Renal cortex interstitium (tissue), 15 donors: ENCODE results near the gene PHACTR1. TPM values are rescaled to one million over a fixed set of nuclear protein-coding genes. Genes with fewer than 3 reads are reported as not detected.
"Not testable (repeated sequence)": the region's sequence is repeated elsewhere in the genome, so short reads cannot be mapped to it uniquely, and the experiment has no call there.

Source experiments
- DNase-seq, 11 donors: peaks; one replicate each; pipeline ENCODE4 v3.0.0-alpha.2; 2013; ENCODE audit warnings: low read depth in 9 of 11, low spot score in 4 of 11; ENCODE audit errors: extremely low read depth in 1 of 11
- long read RNA-seq, 16 experiments: transcript quantifications; one replicate each; lab custom pipeline, GENCODE V29; 2026
- polyA plus RNA-seq, 3 donors: library from polyadenylated mRNA; unstranded; fragments of 120-200 nt; gene quantifications; one replicate each; pipeline ENCODE4 v1.2.1, GENCODE V29; 2013; ENCODE audit not compliant: insufficient read length in 3 of 3

The PHACTR1 gene
- 10 to 100 TPM; 13.6 to 23.2 (median 15.0) TPM for polyA plus RNA-seq
- long read RNA-seq, donor 1, partial matches to known transcripts = 19 of 19 reads
- long read RNA-seq, donor 1, other reads (novel, unspliced or antisense) = 0 of 19 reads
- long read RNA-seq, donor 2 = 0 reads
- long read RNA-seq, donor 3, partial matches to known transcripts = 0 of 1 reads
- long read RNA-seq, donor 3, other reads (novel, unspliced or antisense) = 0 of 1 reads
- long read RNA-seq, donor 4, partial matches to known transcripts = 0 of 14 reads
- long read RNA-seq, donor 4, other reads (novel, unspliced or antisense) = 14 of 14 reads
- long read RNA-seq, donor 5 = 0 reads
- long read RNA-seq, donor 6 = 0 reads
- long read RNA-seq, donor 7, partial matches to known transcripts = 0 of 6 reads
- long read RNA-seq, donor 7, other reads (novel, unspliced or antisense) = 6 of 6 reads
- long read RNA-seq, donor 8 = 0 reads
- long read RNA-seq, donor 9 = 0 reads
- long read RNA-seq, donor 10 = 0 reads
- long read RNA-seq, donor 11, partial matches to known transcripts = 0 of 1 reads
- long read RNA-seq, donor 11, other reads (novel, unspliced or antisense) = 0 of 1 reads
- long read RNA-seq, donor 12 = 0 reads
- long read RNA-seq, donor 13 = 0 reads
- long read RNA-seq, donor 14, partial matches to known transcripts = 7 of 14 reads
- long read RNA-seq, donor 14, other reads (novel, unspliced or antisense) = 7 of 14 reads
- long read RNA-seq, donor 15, partial matches to known transcripts = 0 of 1 reads
- long read RNA-seq, donor 15, other reads (novel, unspliced or antisense) = 0 of 1 reads
- long read RNA-seq, donor 16, partial matches to known transcripts = 59 of 70 reads
- long read RNA-seq, donor 16, other reads (novel, unspliced or antisense) = 11 of 70 reads

GRCh38 chr6:12716298-12716916 lies at the start of gene PHACTR1:
Gene PHACTR1 (plus strand): TSS chr6:12716767.
- DNase-seq = no peak

DNA sequence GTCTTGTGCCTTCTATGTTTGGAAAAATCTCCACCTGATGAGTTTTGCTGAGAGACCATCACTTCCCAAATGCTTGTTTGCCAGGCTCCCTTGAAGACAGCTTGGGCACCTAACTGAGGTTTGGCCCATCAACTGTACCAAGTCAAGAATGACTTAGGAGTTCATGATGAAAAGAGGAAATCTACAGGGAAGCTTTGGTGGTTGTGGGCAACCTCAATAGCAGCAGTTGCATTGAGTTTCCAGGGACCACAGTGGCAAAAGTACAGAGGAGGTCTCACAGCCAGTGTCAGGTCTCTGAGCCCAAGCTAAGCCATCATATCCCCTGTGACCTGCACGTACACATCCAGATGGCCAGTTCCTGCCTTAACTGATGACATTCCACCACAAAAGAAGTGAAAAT lies 49.7 kb upstream of the PHACTR1 start:
- no peak for DNase-seq

DNA sequence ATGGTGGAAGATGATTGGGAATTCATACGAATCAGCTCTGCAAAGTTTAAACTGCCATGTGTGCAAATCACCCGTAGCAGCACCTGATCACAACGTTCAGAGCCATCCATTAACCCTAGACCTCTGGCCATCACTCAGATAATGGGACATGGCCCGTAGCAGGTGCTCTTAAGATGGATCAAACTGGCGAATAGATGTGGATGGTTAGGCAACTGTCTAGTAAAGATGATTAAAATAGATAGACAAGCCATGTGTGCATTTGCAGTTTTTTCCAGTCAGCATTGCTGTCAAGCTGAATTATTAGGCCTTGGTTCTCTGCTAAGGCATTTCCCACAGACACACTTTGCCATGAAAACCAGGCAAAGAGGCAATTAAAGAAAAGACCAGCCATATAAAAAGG lies 40.6 kb upstream of the PHACTR1 start:
- DNase-seq = no peak

DNA sequence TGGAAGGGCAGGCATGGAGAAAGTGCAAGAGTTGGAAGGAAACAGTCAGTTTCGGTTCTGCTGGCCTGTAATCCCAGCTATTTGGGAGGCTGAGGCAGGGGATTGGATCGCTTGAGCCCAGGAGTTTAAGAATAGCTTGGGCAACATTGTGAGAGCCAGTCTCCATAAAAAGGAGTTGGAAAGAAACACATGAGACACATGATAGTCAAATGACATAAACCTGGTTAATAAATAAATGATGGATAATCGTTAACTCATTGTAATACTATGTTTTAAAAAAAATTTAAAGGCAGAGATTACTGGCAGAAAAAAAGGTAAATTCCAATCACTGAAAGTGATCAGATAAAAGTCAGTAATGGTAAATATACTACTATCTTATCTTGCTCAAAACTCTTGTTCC lies 37.2 kb upstream of the PHACTR1 start:
- peak in 1 of 11 donors; percentile 12 for DNase-seq

DNA sequence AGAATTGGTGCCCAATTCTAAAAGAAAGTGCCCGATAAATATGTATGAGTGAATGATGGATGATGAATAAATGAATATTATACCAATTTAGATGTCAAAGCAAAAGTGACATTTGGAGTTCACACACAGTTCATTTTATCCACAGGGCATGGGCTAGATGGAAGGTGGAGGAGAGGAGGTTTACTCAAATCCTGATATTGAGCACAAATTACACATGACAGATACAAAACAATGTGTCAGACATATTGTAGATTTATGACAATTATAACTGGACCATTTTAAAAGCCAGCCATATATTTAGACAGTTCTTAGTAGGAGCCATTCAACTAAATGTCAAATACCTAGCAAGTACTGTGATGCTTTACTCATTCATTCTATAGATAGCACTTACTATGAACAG lies 23.4 kb upstream of the PHACTR1 start:
- no peak for DNase-seq

DNA sequence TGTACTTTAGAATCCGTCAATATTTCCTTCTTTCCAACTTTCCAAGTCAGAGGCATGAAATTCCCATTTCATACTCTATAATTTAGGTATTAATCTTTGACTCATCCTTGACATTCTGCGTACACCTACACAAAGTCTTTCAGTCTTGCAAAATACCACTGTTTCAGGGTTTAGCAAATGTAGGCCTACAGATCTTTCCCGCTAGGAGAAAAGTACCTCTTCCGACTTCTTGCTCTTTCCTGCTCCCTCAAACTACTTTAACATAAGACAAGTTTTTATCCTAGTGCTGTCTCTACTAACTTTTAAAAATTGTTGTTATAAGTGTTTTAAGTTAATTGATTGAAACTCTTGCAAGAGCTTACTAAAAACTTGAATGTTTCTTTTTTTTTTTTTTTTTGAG lies 18.3 kb upstream of the PHACTR1 start:
- DNase-seq = no peak

GRCh38 chr6:12704946-12705345 lies 11.6 kb upstream of the PHACTR1 start:
- DNase-seq = no peak

DNA sequence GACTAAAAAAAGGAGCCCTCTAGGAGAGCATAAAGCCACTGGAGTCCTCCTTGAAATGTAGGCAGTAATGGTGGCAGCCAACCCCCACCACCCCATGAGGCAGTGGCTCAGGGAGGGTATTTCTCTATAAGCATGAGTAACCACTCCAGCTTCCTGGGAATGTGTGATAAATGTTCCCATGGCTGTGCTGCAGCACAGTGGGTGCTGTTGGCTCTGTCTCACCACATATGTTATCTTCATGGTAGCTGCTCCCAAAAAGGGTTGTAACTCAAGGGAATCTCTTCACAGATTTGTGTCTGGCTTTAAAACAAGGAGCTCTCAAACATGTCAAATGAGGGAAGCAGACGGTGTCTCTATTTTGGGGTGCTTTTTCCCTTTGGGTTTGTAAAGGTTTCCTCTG lies 7.5 kb upstream of the PHACTR1 start:
- no peak for DNase-seq

- no peak for DNase-seq
Measured at GRCh38 chr6:12709556-12710232, 6.9 kb upstream of the PHACTR1 start.

GRCh38 chr6:12710921-12711320 lies 5.6 kb upstream of the PHACTR1 start:
- no peak for DNase-seq

DNA sequence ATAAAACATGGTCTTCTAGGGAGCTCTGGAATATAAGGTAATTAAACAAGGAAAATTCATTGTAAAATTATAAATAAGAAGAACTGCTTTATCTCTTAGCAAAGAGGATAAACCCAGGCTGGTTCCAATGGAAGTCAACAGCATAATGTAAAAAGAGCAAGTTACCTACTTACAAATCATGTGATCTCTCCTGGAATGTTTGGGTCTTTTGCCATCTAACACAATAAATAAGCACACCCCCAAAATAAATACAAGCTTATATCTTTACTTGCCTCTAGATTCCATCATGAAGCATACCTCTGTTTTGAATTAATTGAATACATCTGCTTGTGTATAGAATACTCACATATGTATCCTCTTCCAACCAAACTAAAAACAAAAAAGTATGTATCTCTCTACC lies 2.5 kb upstream of the PHACTR1 start:
- DNase-seq = no peak

DNA sequence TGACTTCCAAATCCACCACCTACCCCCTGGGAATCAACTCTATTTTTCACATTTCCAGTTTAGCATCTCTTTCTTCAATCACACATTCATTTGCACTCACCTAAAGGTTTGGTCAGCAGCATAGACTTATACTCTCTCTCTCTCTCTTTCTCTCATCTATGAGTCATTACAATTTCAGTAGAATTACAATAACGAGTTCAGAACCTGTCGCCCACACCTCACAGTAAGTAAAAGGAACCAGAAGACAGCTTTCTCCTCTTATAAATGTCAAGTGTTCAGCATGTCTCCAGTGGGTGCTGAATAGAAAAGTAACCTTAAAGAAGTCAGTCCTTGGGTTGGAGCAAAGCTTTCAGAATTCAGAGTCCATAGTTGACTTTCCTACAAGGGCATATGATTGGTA lies 1.1 kb upstream of the PHACTR1 start:
- no peak for DNase-seq

DNA sequence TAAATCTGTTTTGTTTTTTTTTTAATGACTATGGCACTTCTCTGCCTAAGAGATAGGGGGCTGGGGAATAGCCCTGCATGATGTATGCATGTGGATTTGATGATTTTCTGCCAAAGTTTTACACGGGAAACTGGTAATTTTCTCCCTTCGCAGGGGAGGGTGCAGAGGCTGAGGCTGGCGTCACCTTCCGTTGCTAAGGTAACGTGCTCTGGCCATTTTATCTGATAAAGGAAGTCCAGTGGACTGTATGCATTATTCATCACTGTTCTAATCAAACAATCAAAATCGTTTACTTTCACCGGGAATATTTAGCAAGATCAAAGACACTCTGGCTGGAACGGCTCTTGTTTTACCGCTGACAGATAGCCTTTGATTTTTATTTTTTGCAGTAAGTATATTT lies 789 bp downstream of the PHACTR1 start:
- no peak for DNase-seq

DNA sequence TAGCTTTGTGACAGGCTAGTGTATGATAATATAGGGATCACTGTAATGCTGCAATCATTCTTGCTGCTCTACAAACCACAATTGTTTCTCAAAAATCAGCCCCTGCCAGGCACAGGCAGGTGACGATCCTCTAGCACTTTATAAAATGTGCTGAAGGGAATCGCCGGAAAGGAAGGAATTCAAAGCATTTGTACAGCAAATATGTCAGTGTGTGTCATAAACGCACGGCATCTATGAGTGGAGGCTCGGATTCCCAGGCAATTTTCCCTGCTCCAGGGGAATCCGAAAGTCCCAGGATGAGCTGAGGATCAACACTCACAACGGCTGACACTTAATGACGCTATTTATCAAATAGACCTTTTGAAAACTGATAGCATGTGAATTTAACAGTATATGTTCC lies 1.4 kb downstream of the PHACTR1 start:
- no peak for DNase-seq

DNA sequence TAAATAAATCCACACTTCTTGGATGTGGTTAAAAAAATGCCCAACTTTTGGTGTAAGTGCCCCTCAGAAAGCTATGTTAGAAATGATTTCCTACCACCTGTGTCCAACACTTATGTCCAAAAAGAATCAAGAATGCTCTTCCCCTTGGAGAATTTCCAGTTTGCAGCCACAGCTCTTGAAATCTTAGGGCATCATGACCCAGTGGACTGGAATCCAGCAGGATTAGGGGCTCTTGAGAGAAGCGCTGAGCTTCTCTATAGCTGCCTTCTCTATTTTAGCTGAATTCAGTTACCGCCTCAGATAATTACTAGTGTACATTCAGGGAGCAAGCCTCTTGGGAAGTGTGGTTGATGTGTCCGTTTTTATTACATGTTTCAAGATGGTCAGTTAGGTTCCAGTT lies 2.5 kb downstream of the PHACTR1 start:
- no peak for DNase-seq

DNA sequence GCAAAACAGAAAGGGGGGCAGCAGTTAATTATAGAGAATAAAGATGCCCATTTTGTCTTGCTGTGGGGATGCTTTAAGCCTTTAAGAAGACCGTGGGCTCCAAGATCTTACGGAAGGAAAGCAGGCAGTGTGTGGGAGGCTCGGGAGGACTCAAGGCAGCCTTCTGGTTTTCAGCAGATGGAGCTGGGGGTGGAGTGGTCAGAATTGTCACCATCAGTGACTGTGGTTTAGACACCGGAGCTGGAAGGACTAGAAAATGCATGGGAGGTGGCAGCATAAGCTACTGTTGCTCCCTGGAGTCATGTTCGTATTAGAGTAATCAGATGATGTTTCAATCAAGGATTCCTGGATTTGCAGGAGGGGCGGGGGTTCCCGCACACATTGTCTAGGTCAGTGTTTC lies 3.7 kb downstream of the PHACTR1 start:
- DNase-seq = no peak

- DNase-seq = no peak
Measured at GRCh38 chr6:12725263-12725662, 8.7 kb downstream of the PHACTR1 start.

GRCh38 chr6:12729467-12729866 lies 12.9 kb downstream of the PHACTR1 start:
- DNase-seq = no peak

GRCh38 chr6:12730809-12731208 lies 14.2 kb downstream of the PHACTR1 start:
- not testable (repeated sequence) for DNase-seq
